A673 (cell line): ENCODE measurements around the gene TUT7.

Experiments used
- EZH2 ChIP-seq: fragments of 200-600 bp; sonication (generic); IDR thresholded peaks from 2 replicates; pipeline ENCODE4 v1.6.1; 2017; ENCODE audit warnings: borderline replicate concordance, low read depth, mild to moderate bottlenecking, mixed read lengths, antibody characterized with exemption, low read length; ENCODE audit not compliant: poor library complexity, severe bottlenecking
- TF ChIP-seq, protein P1 (sequence below): fragments of 300-800, 200-600 bp; sonication (generic); conservative IDR thresholded peaks from 2 replicates; pipeline ENCODE4 v1.5.1; 2017; ENCODE audit warnings: low read depth, mild to moderate bottlenecking, antibody characterized with exemption, low read length, moderate library complexity, mixed read lengths

DNA sequence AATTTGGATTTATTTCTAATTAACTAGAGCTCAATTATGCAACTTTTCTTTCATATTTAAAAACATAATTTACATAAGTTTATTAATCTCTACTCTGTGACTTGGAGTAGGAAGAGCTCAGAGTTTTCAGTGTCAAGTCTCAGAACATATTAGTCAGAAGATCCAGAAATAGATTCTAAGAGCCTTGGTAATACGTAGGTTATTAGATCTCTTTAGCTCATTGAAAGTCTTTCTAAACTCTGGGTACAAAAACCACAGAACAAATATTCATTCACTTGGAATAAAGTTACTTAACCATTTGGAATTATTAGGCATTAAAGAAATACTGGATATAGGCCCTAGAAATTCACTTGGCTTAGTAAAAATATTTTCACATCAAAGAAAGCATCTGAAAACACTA lies 45.5 kb downstream of the TUT7 start:
- TF ChIP-seq EZH2, result no peak
- TF ChIP-seq, protein P1, sequence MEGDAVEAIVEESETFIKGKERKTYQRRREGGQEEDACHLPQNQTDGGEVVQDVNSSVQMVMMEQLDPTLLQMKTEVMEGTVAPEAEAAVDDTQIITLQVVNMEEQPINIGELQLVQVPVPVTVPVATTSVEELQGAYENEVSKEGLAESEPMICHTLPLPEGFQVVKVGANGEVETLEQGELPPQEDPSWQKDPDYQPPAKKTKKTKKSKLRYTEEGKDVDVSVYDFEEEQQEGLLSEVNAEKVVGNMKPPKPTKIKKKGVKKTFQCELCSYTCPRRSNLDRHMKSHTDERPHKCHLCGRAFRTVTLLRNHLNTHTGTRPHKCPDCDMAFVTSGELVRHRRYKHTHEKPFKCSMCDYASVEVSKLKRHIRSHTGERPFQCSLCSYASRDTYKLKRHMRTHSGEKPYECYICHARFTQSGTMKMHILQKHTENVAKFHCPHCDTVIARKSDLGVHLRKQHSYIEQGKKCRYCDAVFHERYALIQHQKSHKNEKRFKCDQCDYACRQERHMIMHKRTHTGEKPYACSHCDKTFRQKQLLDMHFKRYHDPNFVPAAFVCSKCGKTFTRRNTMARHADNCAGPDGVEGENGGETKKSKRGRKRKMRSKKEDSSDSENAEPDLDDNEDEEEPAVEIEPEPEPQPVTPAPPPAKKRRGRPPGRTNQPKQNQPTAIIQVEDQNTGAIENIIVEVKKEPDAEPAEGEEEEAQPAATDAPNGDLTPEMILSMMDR, result no peak
